HEK293 (cell line): ENCODE measurements around the gene LGALS8.

Experiments used
- GLI2 ChIP-seq: fragments of 450-650 bp; formaldehyde crosslinking; IDR thresholded peaks from 2 replicates; pipeline ENCODE4; 2017; ENCODE audit warnings: missing biosample characterization, missing genetic modification characterization, low read depth, borderline replicate concordance
- RBAK ChIP-seq: fragments of 450-650 bp; formaldehyde crosslinking; IDR thresholded peaks from 2 replicates; pipeline ENCODE4 v1.5.1; 2016; ENCODE audit warnings: missing biosample characterization, missing genetic modification characterization
- ZNF133 ChIP-seq: fragments of 450-650 bp; formaldehyde crosslinking; IDR thresholded peaks from 2 replicates; pipeline ENCODE4 v1.5.1; 2016; ENCODE audit warnings: missing biosample characterization, missing genetic modification characterization
- ZNF146 ChIP-seq: fragments of 450-650 bp; formaldehyde crosslinking; IDR thresholded peaks from 2 replicates; pipeline ENCODE4 v1.5.1; 2016; ENCODE audit warnings: missing biosample characterization, missing genetic modification characterization
- ZNF214 ChIP-seq: fragments of 450-650 bp; formaldehyde crosslinking; IDR thresholded peaks from 2 replicates; pipeline ENCODE4 v1.5.1; 2017; ENCODE audit warnings: missing biosample characterization, mild to moderate bottlenecking, missing genetic modification characterization, borderline replicate concordance
- ZNF223 ChIP-seq: fragments of 450-650 bp; formaldehyde crosslinking; IDR thresholded peaks from 2 replicates; pipeline ENCODE4 v1.5.1; 2016; ENCODE audit warnings: missing biosample characterization, missing genetic modification characterization
- ZNF248 ChIP-seq: fragments of 450-650 bp; formaldehyde crosslinking; IDR thresholded peaks from 2 replicates; pipeline ENCODE4 v1.5.1; 2017; ENCODE audit warnings: missing biosample characterization, missing genetic modification characterization
- ZNF341 ChIP-seq: fragments of 450-650 bp; formaldehyde crosslinking; IDR thresholded peaks from 2 replicates; pipeline ENCODE4; 2016; ENCODE audit warnings: low read depth, missing biosample characterization, missing genetic modification characterization
- ZNF37A ChIP-seq: fragments of 450-650 bp; IDR thresholded peaks from 2 replicates; pipeline ENCODE4 v1.5.1; 2018; ENCODE audit warnings: missing biosample characterization, missing genetic modification characterization
- ZNF391 ChIP-seq: fragments of 450-650 bp; formaldehyde crosslinking; IDR thresholded peaks from 2 replicates; pipeline ENCODE4 v1.5.1; 2016; ENCODE audit warnings: low read depth, missing biosample characterization, missing genetic modification characterization, borderline replicate concordance
- ZNF555 ChIP-seq: fragments of 450-650 bp; formaldehyde crosslinking; conservative IDR thresholded peaks from 2 replicates; pipeline ENCODE4 v1.5.1; 2017; ENCODE audit warnings: missing biosample characterization, mild to moderate bottlenecking, missing genetic modification characterization, inconsistent platforms
- ZNF558 ChIP-seq: fragments of 450-650 bp; formaldehyde crosslinking; IDR thresholded peaks from 2 replicates; pipeline ENCODE4 v1.5.1; 2016; ENCODE audit warnings: missing biosample characterization, missing genetic modification characterization
- ZNF623 ChIP-seq: fragments of 450-650 bp; formaldehyde crosslinking; IDR thresholded peaks from 2 replicates; pipeline ENCODE4 v1.5.1; 2016; ENCODE audit warnings: missing biosample characterization, missing genetic modification characterization
- ZNF629 ChIP-seq: fragments of 450-650 bp; formaldehyde crosslinking; IDR thresholded peaks from 2 replicates; pipeline ENCODE4 v1.5.1; 2017; ENCODE audit warnings: missing biosample characterization, missing genetic modification characterization
- ZNF677 ChIP-seq: fragments of 450-650 bp; IDR thresholded peaks from 2 replicates; pipeline ENCODE4 v1.5.0; 2018; ENCODE audit warnings: missing biosample characterization, mild to moderate bottlenecking, missing genetic modification characterization, moderate library complexity
- ZNF747 ChIP-seq: fragments of 450-650 bp; formaldehyde crosslinking; IDR thresholded peaks from 2 replicates; pipeline ENCODE4 v1.5.1; 2016; ENCODE audit warnings: missing biosample characterization, missing genetic modification characterization
- ZNF837 ChIP-seq: fragments of 450-650 bp; formaldehyde crosslinking; IDR thresholded peaks from 2 replicates; pipeline ENCODE4 v1.5.1; 2016; ENCODE audit warnings: missing biosample characterization, missing genetic modification characterization
- ZSCAN23 ChIP-seq: fragments of 450-650 bp; formaldehyde crosslinking; IDR thresholded peaks from 2 replicates; pipeline ENCODE4 v1.5.1; 2016; ENCODE audit warnings: missing biosample characterization, missing genetic modification characterization
- ZXDB ChIP-seq: fragments of 450-650 bp; formaldehyde crosslinking; IDR thresholded peaks from 2 replicates; pipeline ENCODE4 v1.5.1; 2016; ENCODE audit warnings: missing biosample characterization, missing genetic modification characterization
- TF ChIP-seq, protein P1 (sequence below): fragments of 450-650 bp; IDR thresholded peaks from 2 replicates; pipeline ENCODE4 v1.5.1; 2018; ENCODE audit warnings: missing biosample characterization, mild to moderate bottlenecking, missing genetic modification characterization
- TF ChIP-seq, protein P2 (sequence below): fragments of 450-650 bp; formaldehyde crosslinking; IDR thresholded peaks from 2 replicates; pipeline ENCODE4; 2016; ENCODE audit warnings: missing biosample characterization, missing genetic modification characterization
- TF ChIP-seq, protein P3 (sequence below): fragments of 450-650 bp; formaldehyde crosslinking; IDR thresholded peaks from 2 replicates; pipeline ENCODE4 v1.5.1; 2016; ENCODE audit warnings: missing biosample characterization, missing genetic modification characterization, low read depth
- TF ChIP-seq, protein P4 (sequence below): fragments of 450-650 bp; formaldehyde crosslinking; IDR thresholded peaks from 2 replicates; pipeline ENCODE4 v1.5.1; 2016; ENCODE audit warnings: missing biosample characterization, missing genetic modification characterization
- TF ChIP-seq, protein P5 (sequence below): fragments of 450-650 bp; formaldehyde crosslinking; IDR thresholded peaks from 2 replicates; pipeline ENCODE4 v1.5.1; 2016; ENCODE audit warnings: missing biosample characterization, missing genetic modification characterization
- TF ChIP-seq, protein P6 (sequence below): fragments of 450-650 bp; formaldehyde crosslinking; IDR thresholded peaks from 2 replicates; pipeline ENCODE4 v1.5.1; 2017; ENCODE audit warnings: missing biosample characterization, missing genetic modification characterization
- TF ChIP-seq, protein P7 (sequence below): fragments of 450-650 bp; formaldehyde crosslinking; IDR thresholded peaks from 2 replicates; pipeline ENCODE4 v1.5.1; 2016; ENCODE audit warnings: missing biosample characterization, missing genetic modification characterization, borderline replicate concordance

Gene LGALS8

DNA sequence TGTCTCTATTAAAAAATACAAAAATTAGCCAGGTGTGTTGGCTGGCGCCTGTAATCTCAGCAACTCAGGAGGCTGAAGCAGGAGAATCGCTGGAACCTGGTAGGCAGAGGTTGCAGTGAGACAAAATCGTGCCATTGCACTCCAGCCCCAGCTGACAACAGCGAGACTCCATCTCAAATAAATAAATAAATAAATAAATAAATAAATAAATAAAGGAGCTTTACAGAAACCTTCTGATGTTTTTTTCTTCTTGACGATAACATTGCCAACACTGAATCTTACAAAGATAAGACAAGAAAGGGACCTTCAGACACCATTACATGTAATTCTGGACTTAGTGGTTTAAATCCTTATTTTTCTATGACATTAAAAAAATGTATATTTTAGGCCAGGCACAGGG lies 47.8 kb upstream of the LGALS8 start (continued):
- TF ChIP-seq ZNF146 (tag by site-specific recombination) (no peak; the same call in 1 of the 2 replicates), GLI2 (tag by site-specific recombination) (peak; percentile 63; the same call in 1 of the 2 replicates), ZNF223 (peak; percentile 59; the same call in 1 of the 2 replicates), RBAK (peak; percentile 45; the same call in 1 of the 2 replicates), ZNF214 (peak; percentile 46; the same call in 1 of the 2 replicates), ZNF837 (tag by site-specific recombination) (no peak), ZNF37A (tag by site-specific recombination) (no peak), ZNF391 (tag by site-specific recombination) (no peak), ZSCAN23 (no peak), ZXDB (tag by site-specific recombination) (peak; percentile 77), ZNF555 (no peak; the same call in none of the 2 replicates), ZNF623 (tag by site-specific recombination) (peak; percentile 84), ZNF133 (tag by site-specific recombination) (no peak), ZNF558 (peak; percentile 83), ZNF747 (tag by site-specific recombination) (no peak), ZNF629 (peak; percentile 60), ZNF677 (tag by site-specific recombination) (no peak), ZNF248 (tag by site-specific recombination) (no peak), ZNF341 (peak; percentile 41; the same call in 1 of the 2 replicates)
- TF ChIP-seq, protein P1, sequence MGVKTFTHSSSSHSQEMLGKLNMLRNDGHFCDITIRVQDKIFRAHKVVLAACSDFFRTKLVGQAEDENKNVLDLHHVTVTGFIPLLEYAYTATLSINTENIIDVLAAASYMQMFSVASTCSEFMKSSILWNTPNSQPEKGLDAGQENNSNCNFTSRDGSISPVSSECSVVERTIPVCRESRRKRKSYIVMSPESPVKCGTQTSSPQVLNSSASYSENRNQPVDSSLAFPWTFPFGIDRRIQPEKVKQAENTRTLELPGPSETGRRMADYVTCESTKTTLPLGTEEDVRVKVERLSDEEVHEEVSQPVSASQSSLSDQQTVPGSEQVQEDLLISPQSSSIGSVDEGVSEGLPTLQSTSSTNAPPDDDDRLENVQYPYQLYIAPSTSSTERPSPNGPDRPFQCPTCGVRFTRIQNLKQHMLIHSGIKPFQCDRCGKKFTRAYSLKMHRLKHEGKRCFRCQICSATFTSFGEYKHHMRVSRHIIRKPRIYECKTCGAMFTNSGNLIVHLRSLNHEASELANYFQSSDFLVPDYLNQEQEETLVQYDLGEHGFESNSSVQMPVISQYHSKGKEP (tag by site-specific recombination): no peak
- TF ChIP-seq, protein P2, sequence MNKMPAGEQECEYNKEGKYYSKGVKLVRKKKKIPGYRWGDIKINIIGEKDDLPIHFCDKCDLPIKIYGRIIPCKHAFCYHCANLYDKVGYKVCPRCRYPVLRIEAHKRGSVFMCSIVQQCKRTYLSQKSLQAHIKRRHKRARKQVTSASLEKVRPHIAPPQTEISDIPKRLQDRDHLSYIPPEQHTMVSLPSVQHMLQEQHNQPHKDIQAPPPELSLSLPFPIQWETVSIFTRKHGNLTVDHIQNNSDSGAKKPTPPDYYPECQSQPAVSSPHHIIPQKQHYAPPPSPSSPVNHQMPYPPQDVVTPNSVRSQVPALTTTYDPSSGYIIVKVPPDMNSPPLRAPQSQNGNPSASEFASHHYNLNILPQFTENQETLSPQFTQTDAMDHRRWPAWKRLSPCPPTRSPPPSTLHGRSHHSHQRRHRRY (tag by site-specific recombination): no peak
- TF ChIP-seq, protein P3, sequence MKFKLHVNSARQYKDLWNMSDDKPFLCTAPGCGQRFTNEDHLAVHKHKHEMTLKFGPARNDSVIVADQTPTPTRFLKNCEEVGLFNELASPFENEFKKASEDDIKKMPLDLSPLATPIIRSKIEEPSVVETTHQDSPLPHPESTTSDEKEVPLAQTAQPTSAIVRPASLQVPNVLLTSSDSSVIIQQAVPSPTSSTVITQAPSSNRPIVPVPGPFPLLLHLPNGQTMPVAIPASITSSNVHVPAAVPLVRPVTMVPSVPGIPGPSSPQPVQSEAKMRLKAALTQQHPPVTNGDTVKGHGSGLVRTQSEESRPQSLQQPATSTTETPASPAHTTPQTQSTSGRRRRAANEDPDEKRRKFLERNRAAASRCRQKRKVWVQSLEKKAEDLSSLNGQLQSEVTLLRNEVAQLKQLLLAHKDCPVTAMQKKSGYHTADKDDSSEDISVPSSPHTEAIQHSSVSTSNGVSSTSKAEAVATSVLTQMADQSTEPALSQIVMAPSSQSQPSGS (tag by site-specific recombination): no peak
- TF ChIP-seq, protein P4, sequence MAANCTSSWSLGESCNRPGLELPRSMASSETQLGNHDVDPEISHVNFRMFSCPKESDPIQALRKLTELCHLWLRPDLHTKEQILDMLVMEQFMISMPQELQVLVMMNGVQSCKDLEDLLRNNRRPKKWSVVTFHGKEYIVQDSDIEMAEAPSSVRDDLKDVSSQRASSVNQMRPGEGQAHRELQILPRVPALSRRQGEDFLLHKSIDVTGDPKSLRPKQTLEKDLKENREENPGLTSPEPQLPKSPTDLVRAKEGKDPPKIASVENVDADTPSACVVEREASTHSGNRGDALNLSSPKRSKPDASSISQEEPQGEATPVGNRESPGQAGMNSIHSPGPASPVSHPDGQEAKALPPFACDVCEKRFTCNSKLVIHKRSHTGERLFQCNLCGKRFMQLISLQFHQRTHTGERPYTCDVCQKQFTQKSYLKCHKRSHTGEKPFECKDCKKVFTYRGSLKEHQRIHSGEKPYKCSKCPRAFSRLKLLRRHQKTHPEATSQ (tag by site-specific recombination): no peak
- TF ChIP-seq, protein P5, sequence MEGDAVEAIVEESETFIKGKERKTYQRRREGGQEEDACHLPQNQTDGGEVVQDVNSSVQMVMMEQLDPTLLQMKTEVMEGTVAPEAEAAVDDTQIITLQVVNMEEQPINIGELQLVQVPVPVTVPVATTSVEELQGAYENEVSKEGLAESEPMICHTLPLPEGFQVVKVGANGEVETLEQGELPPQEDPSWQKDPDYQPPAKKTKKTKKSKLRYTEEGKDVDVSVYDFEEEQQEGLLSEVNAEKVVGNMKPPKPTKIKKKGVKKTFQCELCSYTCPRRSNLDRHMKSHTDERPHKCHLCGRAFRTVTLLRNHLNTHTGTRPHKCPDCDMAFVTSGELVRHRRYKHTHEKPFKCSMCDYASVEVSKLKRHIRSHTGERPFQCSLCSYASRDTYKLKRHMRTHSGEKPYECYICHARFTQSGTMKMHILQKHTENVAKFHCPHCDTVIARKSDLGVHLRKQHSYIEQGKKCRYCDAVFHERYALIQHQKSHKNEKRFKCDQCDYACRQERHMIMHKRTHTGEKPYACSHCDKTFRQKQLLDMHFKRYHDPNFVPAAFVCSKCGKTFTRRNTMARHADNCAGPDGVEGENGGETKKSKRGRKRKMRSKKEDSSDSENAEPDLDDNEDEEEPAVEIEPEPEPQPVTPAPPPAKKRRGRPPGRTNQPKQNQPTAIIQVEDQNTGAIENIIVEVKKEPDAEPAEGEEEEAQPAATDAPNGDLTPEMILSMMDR (tag by site-specific recombination): no peak
- TF ChIP-seq, protein P6, sequence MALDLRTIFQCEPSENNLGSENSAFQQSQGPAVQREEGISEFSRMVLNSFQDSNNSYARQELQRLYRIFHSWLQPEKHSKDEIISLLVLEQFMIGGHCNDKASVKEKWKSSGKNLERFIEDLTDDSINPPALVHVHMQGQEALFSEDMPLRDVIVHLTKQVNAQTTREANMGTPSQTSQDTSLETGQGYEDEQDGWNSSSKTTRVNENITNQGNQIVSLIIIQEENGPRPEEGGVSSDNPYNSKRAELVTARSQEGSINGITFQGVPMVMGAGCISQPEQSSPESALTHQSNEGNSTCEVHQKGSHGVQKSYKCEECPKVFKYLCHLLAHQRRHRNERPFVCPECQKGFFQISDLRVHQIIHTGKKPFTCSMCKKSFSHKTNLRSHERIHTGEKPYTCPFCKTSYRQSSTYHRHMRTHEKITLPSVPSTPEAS: no peak
- TF ChIP-seq, protein P7, sequence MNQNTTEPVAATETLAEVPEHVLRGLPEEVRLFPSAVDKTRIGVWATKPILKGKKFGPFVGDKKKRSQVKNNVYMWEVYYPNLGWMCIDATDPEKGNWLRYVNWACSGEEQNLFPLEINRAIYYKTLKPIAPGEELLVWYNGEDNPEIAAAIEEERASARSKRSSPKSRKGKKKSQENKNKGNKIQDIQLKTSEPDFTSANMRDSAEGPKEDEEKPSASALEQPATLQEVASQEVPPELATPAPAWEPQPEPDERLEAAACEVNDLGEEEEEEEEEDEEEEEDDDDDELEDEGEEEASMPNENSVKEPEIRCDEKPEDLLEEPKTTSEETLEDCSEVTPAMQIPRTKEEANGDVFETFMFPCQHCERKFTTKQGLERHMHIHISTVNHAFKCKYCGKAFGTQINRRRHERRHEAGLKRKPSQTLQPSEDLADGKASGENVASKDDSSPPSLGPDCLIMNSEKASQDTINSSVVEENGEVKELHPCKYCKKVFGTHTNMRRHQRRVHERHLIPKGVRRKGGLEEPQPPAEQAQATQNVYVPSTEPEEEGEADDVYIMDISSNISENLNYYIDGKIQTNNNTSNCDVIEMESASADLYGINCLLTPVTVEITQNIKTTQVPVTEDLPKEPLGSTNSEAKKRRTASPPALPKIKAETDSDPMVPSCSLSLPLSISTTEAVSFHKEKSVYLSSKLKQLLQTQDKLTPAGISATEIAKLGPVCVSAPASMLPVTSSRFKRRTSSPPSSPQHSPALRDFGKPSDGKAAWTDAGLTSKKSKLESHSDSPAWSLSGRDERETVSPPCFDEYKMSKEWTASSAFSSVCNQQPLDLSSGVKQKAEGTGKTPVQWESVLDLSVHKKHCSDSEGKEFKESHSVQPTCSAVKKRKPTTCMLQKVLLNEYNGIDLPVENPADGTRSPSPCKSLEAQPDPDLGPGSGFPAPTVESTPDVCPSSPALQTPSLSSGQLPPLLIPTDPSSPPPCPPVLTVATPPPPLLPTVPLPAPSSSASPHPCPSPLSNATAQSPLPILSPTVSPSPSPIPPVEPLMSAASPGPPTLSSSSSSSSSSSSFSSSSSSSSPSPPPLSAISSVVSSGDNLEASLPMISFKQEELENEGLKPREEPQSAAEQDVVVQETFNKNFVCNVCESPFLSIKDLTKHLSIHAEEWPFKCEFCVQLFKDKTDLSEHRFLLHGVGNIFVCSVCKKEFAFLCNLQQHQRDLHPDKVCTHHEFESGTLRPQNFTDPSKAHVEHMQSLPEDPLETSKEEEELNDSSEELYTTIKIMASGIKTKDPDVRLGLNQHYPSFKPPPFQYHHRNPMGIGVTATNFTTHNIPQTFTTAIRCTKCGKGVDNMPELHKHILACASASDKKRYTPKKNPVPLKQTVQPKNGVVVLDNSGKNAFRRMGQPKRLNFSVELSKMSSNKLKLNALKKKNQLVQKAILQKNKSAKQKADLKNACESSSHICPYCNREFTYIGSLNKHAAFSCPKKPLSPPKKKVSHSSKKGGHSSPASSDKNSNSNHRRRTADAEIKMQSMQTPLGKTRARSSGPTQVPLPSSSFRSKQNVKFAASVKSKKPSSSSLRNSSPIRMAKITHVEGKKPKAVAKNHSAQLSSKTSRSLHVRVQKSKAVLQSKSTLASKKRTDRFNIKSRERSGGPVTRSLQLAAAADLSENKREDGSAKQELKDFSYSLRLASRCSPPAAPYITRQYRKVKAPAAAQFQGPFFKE (tag by site-specific recombination): no peak
